Measurements from ENCODE around the gene FAM222A. TPM values are rescaled to one million over a fixed set of nuclear protein-coding genes. Genes with fewer than 3 reads are reported as not detected.
"Not testable (repeated sequence)": the region's sequence is repeated elsewhere in the genome, so short reads cannot be mapped to it uniquely, and the experiment has no call there.

Gene FAM222A
- total RNA-seq, 2 donors from 2014 or later: 1.2 to 1.8 TPM

- Mint-ChIP-seq H3K36me3 (no peaks in the 10 kb centered on the region), H3K9me3 (no peaks in the 10 kb centered on the region), H3K4me3 (no peak overlapping the region), H3K27me3 (peaks cover 10 to 12% of the 10 kb centered on the region in 2 donors), H3K4me1 (ENCODE audit: low read depth in 2 of 2) (no peaks in the 10 kb centered on the region), H3K27ac (no peak overlapping the region)
- ATAC-seq: no peak
- no peak for DNase-seq (ENCODE audit: low spot score)
Observed at GRCh38 chr12:109682708-109683060, 30.9 kb upstream of the FAM222A start.

DNA sequence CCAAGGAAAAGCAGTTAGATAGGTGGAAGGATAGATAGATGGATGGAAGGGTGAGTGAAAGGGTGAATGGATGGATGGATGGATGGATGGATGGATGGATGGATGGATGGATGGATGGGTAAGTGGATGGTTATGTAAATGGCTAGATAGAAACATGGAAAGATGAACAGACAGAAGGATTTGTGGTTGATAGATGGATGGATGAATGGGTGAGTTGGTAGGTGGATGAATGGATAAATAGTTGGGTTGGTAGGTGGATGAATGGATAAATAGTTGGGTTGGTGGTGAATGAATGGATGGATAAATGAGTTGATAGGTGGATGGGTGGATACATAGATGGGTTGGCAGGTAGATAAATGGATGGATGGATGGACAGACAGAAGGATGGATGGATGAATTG, 30.3 kb upstream of the FAM222A start:
- H3K4me1 Mint-ChIP-seq (ENCODE audit: low read depth in 2 of 2): no peaks in the 10 kb centered on the region
- no peak overlapping the region for H3K4me3 Mint-ChIP-seq
- H3K27me3 Mint-ChIP-seq: peaks cover 10 to 12% of the 10 kb centered on the region in 2 donors
- H3K27ac Mint-ChIP-seq: no peak overlapping the region
- H3K9me3 Mint-ChIP-seq: no peaks in the 10 kb centered on the region
- H3K36me3 Mint-ChIP-seq: no peaks in the 10 kb centered on the region
- ATAC-seq: no peak
- no peak for DNase-seq (ENCODE audit: low spot score)

DNA sequence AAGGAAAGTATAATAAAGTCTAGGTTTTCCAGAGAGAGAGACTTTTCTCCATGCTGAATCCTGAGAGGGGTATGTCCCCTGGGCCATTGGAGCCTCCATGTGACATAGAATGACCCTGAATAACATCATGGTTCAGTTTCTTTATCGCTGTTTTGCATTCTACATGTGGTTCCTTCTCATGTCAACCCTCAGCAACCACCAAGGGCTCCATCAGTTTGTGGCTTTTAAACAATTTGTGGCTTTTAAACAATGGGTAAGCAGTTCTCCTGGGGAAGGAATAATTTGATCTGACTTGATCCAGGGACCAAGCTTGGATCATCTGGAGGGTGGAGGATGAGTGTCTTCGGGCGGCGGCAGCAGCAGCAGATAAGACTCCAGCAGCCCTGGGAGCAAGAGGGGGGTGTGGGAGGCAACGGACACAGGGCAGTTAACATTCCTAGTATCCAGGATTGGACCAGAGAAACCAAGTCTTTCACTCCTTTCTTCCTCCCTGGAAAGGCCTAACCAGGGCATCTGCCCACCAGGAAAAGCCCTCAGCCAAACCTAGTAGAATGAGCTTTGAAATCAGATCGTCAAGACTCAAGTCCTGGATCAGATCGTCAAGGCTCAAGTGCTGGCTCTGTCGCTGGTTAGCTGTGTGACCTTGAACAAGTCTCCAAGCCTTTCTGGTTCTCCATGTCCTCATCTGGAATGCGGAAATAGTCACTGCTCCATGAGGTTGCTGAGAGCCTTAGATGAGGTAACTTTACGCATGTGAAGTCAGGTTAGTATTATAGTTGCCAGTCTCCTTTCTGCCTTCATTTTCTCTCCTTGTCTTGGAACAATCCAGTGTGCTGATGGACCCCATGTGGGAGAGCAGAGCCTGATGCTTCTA, 27.8 kb upstream of the FAM222A start:
- H3K36me3 Mint-ChIP-seq: no peaks in the 10 kb centered on the region
- ATAC-seq: no peak
- DNase-seq (ENCODE audit: low spot score): no peak
- peaks cover 8 to 12% of the 10 kb centered on the region in 2 donors for H3K27me3 Mint-ChIP-seq
- no peak overlapping the region for H3K27ac Mint-ChIP-seq
- no peaks in the 10 kb centered on the region for H3K4me1 Mint-ChIP-seq (ENCODE audit: low read depth in 2 of 2)
- H3K4me3 Mint-ChIP-seq: no peak overlapping the region
- H3K9me3 Mint-ChIP-seq: no peaks in the 10 kb centered on the region

DNA sequence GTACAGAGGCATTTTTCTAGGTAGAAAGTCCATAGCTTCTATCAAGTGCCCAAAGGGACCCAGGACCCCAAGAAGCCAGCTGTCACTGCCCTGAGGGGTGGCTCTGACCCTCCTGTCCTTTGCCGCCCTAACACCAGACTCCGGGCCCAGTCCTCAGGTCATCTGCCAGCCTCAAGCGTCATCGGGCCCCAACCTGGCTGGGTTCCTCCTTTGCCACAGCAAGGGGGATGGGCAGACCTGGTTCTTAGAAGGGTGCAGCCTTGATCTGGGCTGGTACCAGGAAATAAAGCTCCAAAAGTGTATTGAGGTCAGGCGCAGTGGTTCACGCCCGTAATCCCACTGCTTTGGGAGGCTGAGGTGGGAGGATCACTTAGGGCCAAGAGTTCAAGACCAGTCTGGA, 27.1 kb upstream of the FAM222A start:
- H3K4me1 Mint-ChIP-seq (ENCODE audit: low read depth in 2 of 2): no peaks in the 10 kb centered on the region
- H3K36me3 Mint-ChIP-seq: no peaks in the 10 kb centered on the region
- DNase-seq (ENCODE audit: low spot score) (no peak), ATAC-seq (no peak)
- no peak overlapping the region for H3K27ac Mint-ChIP-seq
- H3K4me3 Mint-ChIP-seq: no peak overlapping the region
- H3K9me3 Mint-ChIP-seq: no peaks in the 10 kb centered on the region
- H3K27me3 Mint-ChIP-seq: peaks cover 8 to 12% of the 10 kb centered on the region in 2 donors

DNA sequence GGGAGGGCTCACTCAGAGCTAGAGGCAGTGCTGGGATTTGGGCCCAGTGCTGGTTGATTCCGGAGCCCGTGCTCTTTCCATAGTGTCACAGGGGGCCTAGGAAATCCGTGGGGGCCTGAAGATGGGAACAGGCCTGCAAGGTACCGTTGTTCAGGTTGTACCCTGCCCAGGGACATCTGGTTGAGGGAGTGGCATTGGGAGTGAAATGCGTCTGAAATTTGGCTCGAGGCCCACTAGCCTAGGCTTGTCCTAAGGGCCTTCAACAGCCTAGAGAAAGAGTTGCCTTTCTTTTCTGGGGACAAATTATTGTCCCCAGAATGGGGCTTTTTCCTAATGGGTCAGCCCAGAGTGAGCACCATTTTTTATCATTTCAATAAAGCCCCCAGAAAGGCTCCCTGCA, 26.4 kb upstream of the FAM222A start:
- Mint-ChIP-seq H3K4me3 (no peak overlapping the region), H3K27ac (no peak overlapping the region), H3K27me3 (peaks cover 6 to 12% of the 10 kb centered on the region in 2 donors), H3K4me1 (ENCODE audit: low read depth in 2 of 2) (no peaks in the 10 kb centered on the region), H3K9me3 (no peaks in the 10 kb centered on the region), H3K36me3 (no peaks in the 10 kb centered on the region)
- ATAC-seq: no peak
- DNase-seq (ENCODE audit: low spot score): no peak

DNA sequence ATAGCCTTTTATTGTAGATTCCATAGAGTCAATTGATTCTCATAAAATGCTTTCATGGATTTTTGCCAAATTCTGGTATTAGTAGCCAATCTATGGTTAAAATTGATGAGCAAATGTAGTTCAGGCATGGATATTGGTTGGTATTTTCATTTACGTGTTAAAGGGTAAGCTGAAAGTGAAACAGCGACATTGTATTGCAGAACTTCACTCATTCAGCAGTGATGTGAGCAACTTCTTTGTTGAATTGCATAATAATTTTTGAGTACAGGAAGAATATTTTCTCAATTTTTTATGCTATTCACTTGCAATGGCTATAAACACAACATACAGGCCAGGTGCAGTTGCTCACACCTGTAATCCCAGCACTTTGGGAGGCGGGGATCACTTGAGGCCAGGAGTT, 24.2 kb upstream of the FAM222A start:
- Mint-ChIP-seq H3K4me1 (ENCODE audit: low read depth in 2 of 2) (no peaks in the 10 kb centered on the region), H3K4me3 (no peak overlapping the region), H3K9me3 (no peaks in the 10 kb centered on the region), H3K27me3 (peaks cover 9 to 18% of the 10 kb centered on the region in 2 donors), H3K36me3 (no peaks in the 10 kb centered on the region), H3K27ac (no peak overlapping the region)
- ATAC-seq (no peak), DNase-seq (ENCODE audit: low spot score) (no peak)

DNA sequence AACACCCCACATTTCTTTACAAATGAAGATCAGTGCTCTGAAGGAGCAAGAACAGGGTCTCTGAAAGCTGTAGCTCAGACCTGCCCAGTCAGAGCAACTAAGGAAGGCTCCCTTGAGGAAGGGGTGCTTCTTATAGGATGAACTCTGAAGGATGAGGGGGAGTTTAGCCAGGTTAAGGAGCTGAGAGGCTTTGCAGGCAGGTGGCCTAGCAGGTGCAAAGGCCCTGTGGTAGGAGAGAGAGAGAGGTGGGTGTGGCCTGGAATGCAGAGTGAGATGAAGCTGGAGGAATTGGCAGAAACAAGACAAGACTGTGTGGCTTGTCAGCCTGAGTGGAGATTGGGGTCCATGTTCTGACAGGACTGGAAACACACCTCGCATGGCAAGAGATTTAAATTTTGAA, 20.5 kb upstream of the FAM222A start:
- no peaks in the 10 kb centered on the region for H3K36me3 Mint-ChIP-seq
- H3K27ac Mint-ChIP-seq: no peak overlapping the region
- H3K4me1 Mint-ChIP-seq (ENCODE audit: low read depth in 2 of 2): no peaks in the 10 kb centered on the region
- H3K4me3 Mint-ChIP-seq: no peak overlapping the region
- no peak for ATAC-seq
- H3K9me3 Mint-ChIP-seq: no peaks in the 10 kb centered on the region
- peaks cover 9 to 18% of the 10 kb centered on the region in 2 donors for H3K27me3 Mint-ChIP-seq
- DNase-seq (ENCODE audit: low spot score): no peak

- Mint-ChIP-seq H3K4me1 (ENCODE audit: low read depth in 2 of 2) (no peaks in the 10 kb centered on the region), H3K9me3 (no peaks in the 10 kb centered on the region), H3K27me3 (peaks cover 9 to 18% of the 10 kb centered on the region in 2 donors), H3K36me3 (no peaks in the 10 kb centered on the region), H3K4me3 (no peak overlapping the region), H3K27ac (no peak overlapping the region)
- no peak for DNase-seq (ENCODE audit: low spot score)
- ATAC-seq: no peak
Observed at GRCh38 chr12:109693653-109694600, 19.7 kb upstream of the FAM222A start.

- H3K9me3 Mint-ChIP-seq; ATAC-seq; H3K4me3 Mint-ChIP-seq; H3K27ac Mint-ChIP-seq; H3K4me1 Mint-ChIP-seq (ENCODE audit: low read depth in 2 of 2); DNase-seq (ENCODE audit: low spot score); H3K36me3 Mint-ChIP-seq: not testable (repeated sequence)
- H3K27me3 Mint-ChIP-seq: peaks cover 9 to 18% of the 10 kb centered on the region in 2 donors
Observed at GRCh38 chr12:109694629-109695028, 19.0 kb upstream of the FAM222A start.

DNA sequence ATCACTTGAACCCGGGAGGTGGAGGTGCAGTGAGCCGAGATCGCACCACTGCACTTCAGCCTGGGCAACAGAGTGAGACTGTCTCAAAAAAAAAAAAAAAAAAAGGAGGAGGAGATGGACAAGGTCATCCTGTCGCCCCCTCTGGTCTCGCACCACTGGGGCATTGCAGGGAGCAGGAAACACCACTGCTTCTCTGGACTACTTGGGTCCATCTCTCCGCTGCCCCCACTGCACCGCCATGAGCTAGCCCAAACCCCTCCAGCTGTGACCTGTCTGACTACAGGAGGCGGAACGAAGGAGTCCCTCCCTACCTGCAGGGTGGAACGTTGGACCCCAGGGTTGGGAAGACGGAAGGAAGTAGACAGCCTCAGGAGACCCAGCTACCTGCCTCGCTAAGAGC, 18.2 kb upstream of the FAM222A start:
- H3K4me3 Mint-ChIP-seq: no peak overlapping the region
- no peak overlapping the region for H3K27ac Mint-ChIP-seq
- H3K27me3 Mint-ChIP-seq: peaks cover 9 to 18% of the 10 kb centered on the region in 2 donors
- no peak for ATAC-seq
- no peaks in the 10 kb centered on the region for H3K9me3 Mint-ChIP-seq
- H3K4me1 Mint-ChIP-seq (ENCODE audit: low read depth in 2 of 2): no peaks in the 10 kb centered on the region
- DNase-seq (ENCODE audit: low spot score): no peak
- H3K36me3 Mint-ChIP-seq: no peaks in the 10 kb centered on the region

GRCh38 chr12:109695961-109696461, 17.6 kb upstream of the FAM222A start:
- no peaks in the 10 kb centered on the region for H3K9me3 Mint-ChIP-seq
- DNase-seq (ENCODE audit: low spot score) (no peak), ATAC-seq (no peak)
- H3K4me1 Mint-ChIP-seq (ENCODE audit: low read depth in 2 of 2): no peaks in the 10 kb centered on the region
- H3K27me3 Mint-ChIP-seq: peaks cover 9 to 18% of the 10 kb centered on the region in 2 donors
- H3K36me3 Mint-ChIP-seq: no peaks in the 10 kb centered on the region
- no peak overlapping the region for H3K27ac Mint-ChIP-seq
- no peak overlapping the region for H3K4me3 Mint-ChIP-seq

DNA sequence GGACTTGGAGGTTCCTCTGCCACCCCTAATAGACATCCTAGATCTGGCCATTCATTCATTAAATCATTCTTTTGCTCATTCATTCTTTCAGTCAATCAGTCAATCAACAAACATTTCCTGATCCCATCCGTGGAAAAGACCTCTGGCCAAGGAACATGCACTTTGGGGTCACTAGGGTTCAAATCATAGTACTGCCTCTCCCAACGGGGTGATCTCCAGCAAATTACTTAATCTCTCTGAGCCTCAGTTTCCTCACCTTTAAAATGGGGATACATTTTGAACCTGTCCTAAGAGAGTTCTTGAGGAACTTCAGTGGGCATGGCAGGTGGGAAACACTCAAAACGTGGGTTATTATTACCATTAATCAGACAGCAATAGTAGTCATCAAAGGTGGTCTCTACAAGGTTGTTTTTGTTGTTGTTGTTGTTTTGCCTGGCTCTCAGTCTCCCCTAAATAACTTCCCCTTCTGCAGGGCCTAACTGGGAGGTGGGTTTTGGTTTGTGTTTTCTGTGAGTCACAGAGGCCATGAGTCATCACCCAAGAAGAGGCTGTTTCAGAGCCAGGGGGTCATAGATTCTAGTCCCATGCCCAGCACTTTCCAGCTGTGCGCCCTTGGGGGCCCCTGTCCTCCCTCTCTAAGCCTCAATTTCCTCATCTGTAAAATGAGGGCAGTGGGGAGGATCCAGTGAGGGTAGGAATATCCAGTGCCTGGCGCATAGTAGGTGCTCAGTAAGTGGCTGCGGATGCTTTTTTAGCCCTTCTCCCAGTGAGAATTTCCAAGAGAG, 16.9 kb upstream of the FAM222A start:
- no peak for ATAC-seq
- H3K36me3 Mint-ChIP-seq: no peaks in the 10 kb centered on the region
- no peak for DNase-seq (ENCODE audit: low spot score)

DNA sequence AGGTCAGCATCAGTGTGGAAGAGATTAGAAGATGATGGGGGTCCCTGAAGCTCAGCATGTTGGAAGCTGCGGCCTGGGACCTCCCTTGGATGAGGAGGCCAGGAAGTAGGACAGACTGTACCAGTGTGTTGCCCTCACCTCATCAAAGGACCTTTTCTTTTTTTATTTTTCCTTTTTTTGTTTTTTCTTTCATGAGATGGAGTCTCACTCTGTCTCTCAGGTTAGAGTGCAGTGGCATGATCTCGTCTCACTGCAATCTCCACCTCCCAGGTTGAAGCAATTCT, 16.4 kb upstream of the FAM222A start:
- H3K9me3 Mint-ChIP-seq: no peaks in the 10 kb centered on the region
- H3K4me1 Mint-ChIP-seq (ENCODE audit: low read depth in 2 of 2): no peaks in the 10 kb centered on the region

More for the DNA sequence above, 16.9 kb upstream of the FAM222A start:
- Mint-ChIP-seq H3K9me3 (no peaks in the 10 kb centered on the region), H3K27me3 (peaks cover 9 to 18% of the 10 kb centered on the region in 2 donors), H3K4me3 (no peak overlapping the region), H3K27ac (no peak overlapping the region), H3K4me1 (ENCODE audit: low read depth in 2 of 2) (no peaks in the 10 kb centered on the region)

More for the DNA sequence above, 16.4 kb upstream of the FAM222A start:
- Mint-ChIP-seq H3K27me3 (peaks cover 9 to 18% of the 10 kb centered on the region in 2 donors), H3K36me3 (no peaks in the 10 kb centered on the region), H3K27ac (no peak overlapping the region), H3K4me3 (no peak overlapping the region)
- no peak for DNase-seq (ENCODE audit: low spot score)
- ATAC-seq: no peak

Measured in natural killer cell treated with Interleukin-12 subunit alpha and Interleukin-12 subunit beta and Interleukin-15 and Interleukin-18, amount 100 ng/mL, for 72 hours (primary cell).